Upper lobe of right lung (tissue), 1 donor: Measurements from ENCODE around the gene SPOCK1. TPM values are rescaled to one million over a fixed set of nuclear protein-coding genes. Genes with fewer than 3 reads are reported as not detected.

Source experiments
- ATAC-seq: fragments of 200-7000 bp; cut with Tn5 transposase; one replicate; pipeline ENCODE4 v1.9.1; 2020; ENCODE audit warnings: mild to moderate bottlenecking, moderate library complexity
- DNase-seq: peaks from one replicate; pipeline ENCODE4 v3.0.0-alpha.2; 2020
- H3K27ac ChIP-seq: fragments of 200-600 bp; one replicate; pipeline ENCODE4 v1.8.0; 2022
- H3K27me3 ChIP-seq: fragments of 200-600 bp; one replicate; pipeline ENCODE4 v1.8.0; 2022; ENCODE audit warnings: mild to moderate bottlenecking
- H3K36me3 ChIP-seq: fragments of 200-600 bp; one replicate; pipeline ENCODE4 v1.8.0; 2022
- H3K4me1 ChIP-seq: fragments of 200-600 bp; one replicate; pipeline ENCODE4 v1.8.0; 2022
- H3K4me3 ChIP-seq: fragments of 200-600 bp; one replicate; pipeline ENCODE4 v1.8.0; 2022; ENCODE audit warnings: mild to moderate bottlenecking
- H3K9me3 ChIP-seq: fragments of 200-600 bp; one replicate; pipeline ENCODE4 v1.8.0; 2022
- intact Hi-C: fragments of 100-400 bp; cut with DNase I; formaldehyde crosslinking; loops from one replicate; pipeline ENCODE4 v1.11.0; 2022
- total RNA-seq: library from RNA; stranded (reverse); fragmentation: NEBNext Ultra II Directional; extraction: Animal tissue kit (Norgen Biotek cat#: 25700); gene quantifications from one replicate; pipeline ENCODE4 v1.2.1, GENCODE V29; 2021
- TF ChIP-seq, protein P1 (sequence below): fragments of 200-600 bp; IDR thresholded peaks from one replicate; pipeline ENCODE4 v1.8.0; 2022; ENCODE audit warnings: antibody characterized with exemption
- donor health status: DM: no; HTN: yes; CAD: no; lungs with severe emphysema.

Gene SPOCK1
- total RNA-seq, 1 donor from 2014 or later = 4.0 TPM

DNA sequence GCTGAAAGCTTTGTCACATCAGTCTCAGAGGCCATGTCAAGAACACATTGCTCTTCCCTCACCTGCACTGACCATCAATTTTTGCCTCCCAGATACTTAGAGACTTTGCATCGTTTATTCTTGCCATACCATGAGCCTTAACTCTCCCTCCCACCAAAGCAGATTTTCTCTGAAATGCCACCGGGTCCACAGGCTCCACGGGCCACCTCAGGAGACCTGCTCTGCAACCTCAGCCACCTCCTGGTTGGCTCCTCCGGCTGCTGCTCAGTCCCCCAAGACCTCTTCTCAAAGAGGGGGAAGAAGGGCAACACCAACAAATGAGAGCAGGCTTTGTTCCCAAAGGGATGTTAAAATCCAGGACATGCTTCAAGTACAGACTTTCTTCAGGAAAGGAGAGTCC, 400.5 kb downstream of the SPOCK1 start:
- Histone ChIP-seq H3K4me1 (no peaks in the 10 kb centered on the region), H3K27me3 (no peaks in the 10 kb centered on the region), H3K27ac (no peak overlapping the region), H3K4me3 (no peak overlapping the region), H3K36me3 (no peaks in the 10 kb centered on the region), H3K9me3 (no peaks in the 10 kb centered on the region)
- intact Hi-C loops = no loop called here
- DNase-seq (no peak), ATAC-seq (no peak)
- TF ChIP-seq, protein P1, sequence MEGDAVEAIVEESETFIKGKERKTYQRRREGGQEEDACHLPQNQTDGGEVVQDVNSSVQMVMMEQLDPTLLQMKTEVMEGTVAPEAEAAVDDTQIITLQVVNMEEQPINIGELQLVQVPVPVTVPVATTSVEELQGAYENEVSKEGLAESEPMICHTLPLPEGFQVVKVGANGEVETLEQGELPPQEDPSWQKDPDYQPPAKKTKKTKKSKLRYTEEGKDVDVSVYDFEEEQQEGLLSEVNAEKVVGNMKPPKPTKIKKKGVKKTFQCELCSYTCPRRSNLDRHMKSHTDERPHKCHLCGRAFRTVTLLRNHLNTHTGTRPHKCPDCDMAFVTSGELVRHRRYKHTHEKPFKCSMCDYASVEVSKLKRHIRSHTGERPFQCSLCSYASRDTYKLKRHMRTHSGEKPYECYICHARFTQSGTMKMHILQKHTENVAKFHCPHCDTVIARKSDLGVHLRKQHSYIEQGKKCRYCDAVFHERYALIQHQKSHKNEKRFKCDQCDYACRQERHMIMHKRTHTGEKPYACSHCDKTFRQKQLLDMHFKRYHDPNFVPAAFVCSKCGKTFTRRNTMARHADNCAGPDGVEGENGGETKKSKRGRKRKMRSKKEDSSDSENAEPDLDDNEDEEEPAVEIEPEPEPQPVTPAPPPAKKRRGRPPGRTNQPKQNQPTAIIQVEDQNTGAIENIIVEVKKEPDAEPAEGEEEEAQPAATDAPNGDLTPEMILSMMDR = no peak

DNA sequence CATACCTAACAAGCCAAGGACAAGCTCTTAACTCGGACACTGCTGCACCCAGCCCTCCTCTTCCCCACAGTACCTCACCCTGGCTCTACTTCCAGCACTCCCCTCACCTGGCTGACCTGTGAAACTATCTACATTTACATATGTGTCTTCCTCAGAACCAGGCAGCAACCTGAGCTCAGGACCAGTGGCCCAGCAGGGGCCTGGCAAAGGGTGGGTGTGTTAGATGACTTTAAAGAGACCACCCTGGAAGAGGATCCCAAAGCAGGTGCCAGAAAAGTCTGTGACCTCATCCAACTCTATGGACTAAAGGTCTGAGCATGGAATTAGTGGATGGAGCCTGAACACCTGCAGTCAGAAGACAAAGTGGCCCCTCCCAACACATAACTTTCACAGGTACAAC, 400.9 kb downstream of the SPOCK1 start:
- no peaks in the 10 kb centered on the region for H3K27me3 ChIP-seq
- TF ChIP-seq, protein P1 = no peak
- ATAC-seq (no peak), DNase-seq (no peak)
- H3K36me3 ChIP-seq = no peaks in the 10 kb centered on the region
- intact Hi-C loops = no loop called here
- no peak overlapping the region for H3K27ac ChIP-seq
- no peak overlapping the region for H3K4me3 ChIP-seq
- H3K4me1 ChIP-seq = no peaks in the 10 kb centered on the region
- H3K9me3 ChIP-seq = no peaks in the 10 kb centered on the region

- intact Hi-C loops = no loop called here
- no peaks in the 10 kb centered on the region for H3K4me1 ChIP-seq
- no peaks in the 10 kb centered on the region for H3K36me3 ChIP-seq
- ATAC-seq = no peak
- DNase-seq = no peak
- H3K4me3 ChIP-seq = no peak overlapping the region
- H3K27me3 ChIP-seq = no peaks in the 10 kb centered on the region
- no peaks in the 10 kb centered on the region for H3K9me3 ChIP-seq
- H3K27ac ChIP-seq = no peak overlapping the region
- TF ChIP-seq, protein P1 = no peak
These were observed 401.9 kb downstream of the SPOCK1 start for GRCh38 chr5:137097203-137097602.

- H3K27ac ChIP-seq = no peak overlapping the region
- H3K27me3 ChIP-seq = no peaks in the 10 kb centered on the region
- intact Hi-C loops = no loop called here
- TF ChIP-seq, protein P1 = no peak
- H3K4me3 ChIP-seq = no peak overlapping the region
- no peaks in the 10 kb centered on the region for H3K9me3 ChIP-seq
- no peaks in the 10 kb centered on the region for H3K4me1 ChIP-seq
- H3K36me3 ChIP-seq = no peaks in the 10 kb centered on the region
- ATAC-seq (no peak), DNase-seq (no peak)
These were observed 402.7 kb downstream of the SPOCK1 start for GRCh38 chr5:137096149-137097103.

DNA sequence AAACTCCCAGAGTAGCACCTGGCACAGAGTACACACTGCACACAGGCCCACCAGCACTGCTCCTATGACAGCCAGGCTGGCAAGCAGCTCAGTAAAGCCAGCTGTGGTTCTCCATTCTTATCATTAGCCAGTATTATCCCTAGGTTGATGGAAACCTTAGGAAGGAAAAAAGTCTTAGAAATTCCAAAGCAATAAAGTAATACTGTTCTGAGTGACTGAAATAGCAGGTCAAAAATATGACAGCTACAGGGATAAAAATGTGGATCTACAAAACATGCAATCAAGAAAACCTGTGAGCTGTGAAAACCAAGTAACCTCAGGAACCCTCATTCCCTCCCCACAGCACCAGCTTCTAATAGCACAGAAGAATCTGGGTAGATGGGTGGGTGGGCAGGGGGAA, 403.5 kb downstream of the SPOCK1 start:
- Histone ChIP-seq H3K27ac (no peak overlapping the region), H3K4me3 (no peak overlapping the region), H3K27me3 (no peaks in the 10 kb centered on the region), H3K9me3 (no peaks in the 10 kb centered on the region), H3K36me3 (no peaks in the 10 kb centered on the region), H3K4me1 (no peaks in the 10 kb centered on the region)
- TF ChIP-seq, protein P1 = no peak
- intact Hi-C loops = no loop called here
- DNase-seq = no peak
- no peak for ATAC-seq
